A549 (cell line): ENCODE data around the gene EML4. TPM values are rescaled to one million over a fixed set of nuclear protein-coding genes. Genes with fewer than 3 reads are reported as not detected.

ENCODE experiments used
- ATAC-seq, 2 experiments: fragments of 200-7000 bp in 1 of 2; fragments of >200 bp in 1 of 2; cut with Nextera tagmentation in 1 of 2; cut with Tn5 transposase in 1 of 2; 3 replicates each; pipeline versions ENCODE4 v1.8.0 to v1.9.1; 2018 to 2020; ENCODE audit warnings: mild to moderate bottlenecking in 1 of 2, moderate library complexity in 1 of 2
- CTCF ChIA-PET: fragments of 300-600 bp; sonication (Branson Sonifier 250); formaldehyde crosslinking; extraction: SDS; loops from one replicate; lab custom pipeline; 2021; ENCODE audit warnings: antibody characterized with exemption, inconsistent platforms; lab: Yijun Ruan, JAX
- POLR2A ChIA-PET: fragments of 350-600 bp; formaldehyde crosslinking; extraction: SDS; loops from one replicate; lab custom pipeline; 2021; ENCODE audit warnings: antibody characterized with exemption, inconsistent platforms; lab: Yijun Ruan, JAX
- DNase-seq, 2 experiments: peaks; one replicate each; pipeline versions ENCODE4 v3.0.0 to v3.0.0-alpha.2; 2011 to 2016; ENCODE audit warnings: low read depth in 1 of 2, low spot score in 1 of 2
- FAIRE-seq: peaks from 2 replicates; lab custom pipeline; 2011; peaks lifted over from hg19 to GRCh38; lab: Jason Lieb, UNC
- H3K27ac ChIP-seq, 2 experiments: fragments of >200 bp; sonication (Bioruptor Twin); formaldehyde crosslinking; 3 replicates each; pipeline ENCODE4 v1.5.1; 2016 to 2017
- H3K4me1 ChIP-seq: fragments of >200 bp; sonication (Bioruptor Twin); formaldehyde crosslinking; 3 replicates; pipeline ENCODE4 v1.6.1; 2016
- H3K4me2 ChIP-seq: fragments of >200 bp; sonication (Bioruptor Twin); formaldehyde crosslinking; 3 replicates; pipeline ENCODE4 v1.6.1; 2016
- H3K4me3 ChIP-seq: fragments of >200 bp; sonication (Bioruptor Twin); formaldehyde crosslinking; 3 replicates; pipeline ENCODE4 v1.5.1; 2016
- H3K9me3 ChIP-seq: fragments of >200 bp; sonication (Bioruptor Twin); formaldehyde crosslinking; 3 replicates; pipeline ENCODE4 v1.6.1; 2016
- CBX8 ChIP-seq: fragments of 200-600 bp; sonication (generic); IDR thresholded peaks from 2 replicates; pipeline ENCODE4 v1.6.1; 2016
- CEBPB ChIP-seq, 2 experiments: fragments of >200 bp in 1 of 2; sonication (Bioruptor Twin) in 1 of 2; formaldehyde crosslinking in 1 of 2; IDR thresholded peaks; 2 replicates each; pipeline ENCODE4 v1.6.1; 2012 to 2016
- EP300 ChIP-seq, 2 experiments: fragments of >200 bp; sonication (Bioruptor Twin); formaldehyde crosslinking; IDR thresholded peaks; 2 replicates in 1 of 2; 3 replicates in 1 of 2; pipeline ENCODE4 v1.6.1; 2016 to 2017
- FOXS1 ChIP-seq: fragments of 250-450 bp; sonication (Bioruptor Pico); IDR thresholded peaks from 2 replicates; pipeline ENCODE4 v1.5.0; 2020; ENCODE audit warnings: mild to moderate bottlenecking, moderate library complexity
- GATA3 ChIP-seq: IDR thresholded peaks from 2 replicates; pipeline ENCODE4 v1.6.1; 2012; ENCODE audit warnings: borderline replicate concordance
- HMGXB4 ChIP-seq: fragments of 250-450 bp; sonication (Bioruptor Pico); IDR thresholded peaks from 2 replicates; pipeline ENCODE4 v1.5.0; 2021; ENCODE audit warnings: mild to moderate bottlenecking, moderate library complexity, borderline replicate concordance
- HOXB13 ChIP-seq: fragments of 250-450 bp; sonication (Bioruptor Pico); IDR thresholded peaks from 2 replicates; pipeline ENCODE4 v1.5.0; 2020; ENCODE audit warnings: low read depth, mild to moderate bottlenecking, moderate library complexity
- MAX ChIP-seq: IDR thresholded peaks from 2 replicates; pipeline ENCODE4 v1.6.1; 2012
- NFE2L2 ChIP-seq: fragments of 150-350 bp; conservative IDR thresholded peaks from 2 replicates; pipeline ENCODE4 v1.6.1; 2014; ENCODE audit warnings: low read length
- POLR2AphosphoS2 ChIP-seq: conservative IDR thresholded peaks from 2 replicates; pipeline ENCODE4 v1.6.1; 2012; ENCODE audit warnings: low read length, improper control_type of control experiment, inconsistent platforms
- RNF2 ChIP-seq: fragments of 200-600 bp; sonication (generic); IDR thresholded peaks from 2 replicates; pipeline ENCODE4 v1.6.1; 2016; ENCODE audit warnings: low read depth, mild to moderate bottlenecking, antibody characterized with exemption, moderate library complexity, borderline replicate concordance
- ZFP36 ChIP-seq: fragments of 450-650 bp; IDR thresholded peaks from 2 replicates; pipeline ENCODE4 v1.6.1; 2014; ENCODE audit warnings: borderline replicate concordance; ENCODE audit not compliant: partially characterized antibody
- WGBS: methylation state at CpG from one replicate; pipeline ENCODE4 v1.1.6; 2017; ENCODE audit errors: missing lambda C conversion rate; 5-methylcytosine and 5-hydroxymethylcytosine counted together
- polyA plus RNA-seq, 4 experiments: library from polyadenylated mRNA; depleted of rRNA in 3 of 4; stranded (reverse); fragments of >200 nt; fragmentation: RNase III in 1 of 4; extraction: RNeasy Plus Mini Kit Qiagen cat#74134 plus additional on column Dnase treatment in 1 of 4; gene quantifications; 2 replicates in 3 of 4; 3 replicates in 1 of 4; pipeline ENCODE4 v1.2.3, GENCODE V29; 2011 to 2017
- TF ChIP-seq, protein P1 (sequence below): IDR thresholded peaks from 2 replicates; pipeline ENCODE4 v1.6.1; 2012; ENCODE audit warnings: low read depth, borderline replicate concordance

Gene EML4
- polyA plus RNA-seq, 2 of the 4 experiments (the other 2 are of a cell fraction): 34.6 to 130 TPM

DNA sequence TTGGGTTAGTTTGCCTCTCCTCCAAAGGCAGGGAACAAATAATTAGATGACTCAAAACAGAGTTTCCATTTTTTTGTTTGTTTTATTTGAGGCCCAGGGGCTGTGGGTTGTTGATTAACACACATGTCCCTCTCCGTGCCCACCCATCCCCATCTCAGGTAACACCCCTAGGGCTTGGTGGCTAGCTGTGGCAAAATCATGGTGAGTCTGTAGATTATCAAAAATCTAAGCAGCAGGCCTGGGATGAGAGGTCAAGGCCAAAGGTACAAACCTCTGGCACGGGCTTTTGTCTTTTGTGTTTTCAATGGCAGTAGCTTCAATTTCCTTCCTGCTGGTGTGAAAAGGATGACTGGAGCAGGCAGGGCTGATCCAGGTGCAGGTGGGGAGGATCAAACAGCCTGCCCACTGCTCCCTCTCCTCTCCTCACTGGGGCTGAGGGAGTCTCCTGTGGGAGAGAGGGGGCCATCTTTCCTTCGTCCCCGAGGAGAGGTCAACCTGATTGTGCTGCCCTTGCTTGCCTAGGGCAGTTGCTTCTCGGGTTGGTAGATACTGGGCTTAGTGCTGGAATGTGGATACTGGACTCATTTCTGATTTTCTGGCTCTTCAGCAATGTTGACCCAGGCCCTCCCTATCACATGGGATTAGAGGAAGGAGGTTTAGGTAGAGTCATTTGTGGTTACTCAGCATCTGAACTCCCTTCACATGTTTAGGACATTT lies 31.9 kb upstream of the EML4 start:
- no peaks in the 10 kb centered on the region for H3K9me3 ChIP-seq
- peak overlapping the region; percentile 62 to 87 for H3K27ac ChIP-seq
- H3K4me2 ChIP-seq: peak overlapping the region; percentile 51
- FAIRE-seq: no peak
- no peak for ATAC-seq
- ChIA-PET CTCF (interaction anchor here (0.5 to 5.3 kb wide), 7 partner anchors 42 to 283 kb away, joined by 3 to 25 read pairs (median 4); no protein-coding TSS in a partner anchor), POLR2A (no interaction called here)
- H3K4me3 ChIP-seq: no peak overlapping the region
- TF ChIP-seq EP300 (IDR thresholded peaks at IDR 0.05): peak in 1 of 2 experiments; percentile 26; a peak in 1 of 5 replicates
- TF ChIP-seq ZFP36: no peak
- TF ChIP-seq, protein P1, sequence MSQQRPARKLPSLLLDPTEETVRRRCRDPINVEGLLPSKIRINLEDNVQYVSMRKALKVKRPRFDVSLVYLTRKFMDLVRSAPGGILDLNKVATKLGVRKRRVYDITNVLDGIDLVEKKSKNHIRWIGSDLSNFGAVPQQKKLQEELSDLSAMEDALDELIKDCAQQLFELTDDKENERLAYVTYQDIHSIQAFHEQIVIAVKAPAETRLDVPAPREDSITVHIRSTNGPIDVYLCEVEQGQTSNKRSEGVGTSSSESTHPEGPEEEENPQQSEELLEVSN: 0 out of 2 replicates have a peak, but pooled peaks have one; percentile 25
- TF ChIP-seq CBX8: no peak
- TF ChIP-seq MAX: peak; percentile 42
- TF ChIP-seq HMGXB4 (CRISPR knock-in tag): no peak
- TF ChIP-seq GATA3: peak; percentile 52; the same call in 1 of the 2 replicates
- no peak for TF ChIP-seq CEBPB (IDR thresholded peaks at IDR 0.05)
- TF ChIP-seq FOXS1 (CRISPR knock-in tag): no peak
- peaks cover 90% of the 10 kb centered on the region for H3K4me1 ChIP-seq
- DNase-seq: peak; percentile 9 to 63
- 42% methylated on average over 5 of the region's 5 CpGs for WGBS

DNA sequence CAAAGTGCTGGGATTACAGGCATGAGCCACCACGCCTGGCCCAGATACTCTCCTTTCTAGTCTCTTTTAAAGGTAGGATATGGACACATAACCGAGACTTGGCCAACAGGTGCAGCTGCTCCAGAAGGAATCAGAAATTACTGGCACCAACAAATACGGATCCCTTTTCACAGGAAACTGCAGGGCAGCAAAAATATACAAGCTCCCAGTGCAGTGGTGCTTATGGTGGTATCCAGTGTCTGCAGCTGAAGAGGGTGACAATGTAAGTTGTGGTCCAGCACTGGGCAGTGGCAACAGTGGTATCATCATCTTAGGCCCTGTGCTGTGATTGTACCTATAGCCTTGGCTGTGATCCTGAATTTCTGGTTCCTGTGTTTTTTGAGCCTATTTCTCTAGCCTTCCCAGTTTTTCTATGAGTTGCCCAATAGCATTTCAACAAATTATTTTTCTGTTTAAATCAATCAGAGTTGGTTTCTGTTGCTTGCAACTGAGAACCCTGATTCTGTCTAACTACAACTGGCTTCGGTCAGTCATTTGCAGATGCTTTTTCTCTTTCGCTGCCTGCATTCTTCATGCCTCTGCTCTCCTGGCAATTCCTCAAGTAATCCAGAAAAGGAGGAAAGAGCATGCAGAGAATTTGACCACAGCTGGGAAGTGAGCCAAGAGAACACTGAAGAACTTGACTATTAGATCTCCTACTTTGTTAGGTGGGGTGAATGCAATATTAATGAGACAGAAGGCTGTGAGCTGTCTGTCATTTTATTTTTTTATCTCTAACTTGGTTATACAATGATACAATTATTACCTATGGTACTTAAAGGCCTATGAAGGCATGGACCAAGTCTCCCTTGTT lies 30.8 kb upstream of the EML4 start:
- Histone ChIP-seq H3K27ac (peak overlapping the region; percentile 62 to 87), H3K4me1 (peaks cover 92% of the 10 kb centered on the region)
- CTCF ChIA-PET: interaction anchor here (0.7 to 5.3 kb wide), 10 partner anchors 10 to 284 kb away, joined by 3 to 25 read pairs (median 5); no protein-coding TSS in a partner anchor

DNA sequence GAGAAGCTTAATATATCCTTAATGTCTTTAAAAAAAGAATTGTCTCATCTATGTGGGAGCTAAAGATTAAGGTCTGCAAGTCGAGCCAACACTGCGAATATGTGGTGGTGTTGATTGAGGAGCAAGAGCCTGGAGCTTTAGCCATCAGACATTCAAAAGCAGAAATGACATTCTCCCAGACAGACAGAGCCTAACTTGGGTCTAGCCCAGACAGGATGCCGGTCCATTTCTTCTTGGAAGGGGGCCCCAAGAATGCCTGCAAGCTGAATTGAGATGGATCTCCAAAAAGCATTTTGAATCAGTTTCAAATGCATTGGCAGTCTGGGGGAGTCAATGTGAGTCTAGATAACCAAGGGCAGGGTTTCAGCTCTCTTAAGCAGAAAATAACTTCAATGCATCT lies 30.1 kb upstream of the EML4 start:
- H3K27ac ChIP-seq: peak overlapping the region; percentile 62 to 87
- WGBS: 74% methylated on average over 3 of the region's 3 CpGs

More for the DNA sequence above, 30.8 kb upstream of the EML4 start:
- ATAC-seq: peak in 1 of 2 experiments; percentile 4; a peak in 1 of 6 replicates
- no peak overlapping the region for H3K4me3 ChIP-seq
- peak in 1 of 2 experiments; percentile 71 for DNase-seq
- H3K4me2 ChIP-seq: peak overlapping the region; percentile 51
- POLR2A ChIA-PET: no interaction called here
- no peak for TF ChIP-seq POLR2AphosphoS2
- TF ChIP-seq, protein P1: peak; percentile 75; the same call in 1 of the 2 replicates
- TF ChIP-seq CEBPB (IDR thresholded peaks at IDR 0.05): 0 out of 4 replicates have a peak, but pooled peaks of 1 of the 2 experiments have one; percentile 30
- TF ChIP-seq GATA3: peak; percentile 43; the same call in 1 of the 2 replicates
- no peak for TF ChIP-seq HOXB13 (CRISPR knock-in tag)
- TF ChIP-seq MAX: peak; percentile 67
- no peak for FAIRE-seq
- WGBS: 64% methylated on average over 5 of the region's 5 CpGs
- no peaks in the 10 kb centered on the region for H3K9me3 ChIP-seq

More for the DNA sequence above, 30.1 kb upstream of the EML4 start:
- ATAC-seq: no peak
- Histone ChIP-seq H3K9me3 (no peaks in the 10 kb centered on the region), H3K4me3 (no peak overlapping the region), H3K4me1 (peaks cover 86% of the 10 kb centered on the region), H3K4me2 (peak overlapping the region; percentile 51)
- FAIRE-seq: no peak
- TF ChIP-seq MAX (no peak), RNF2 (no peak), NFE2L2 (no peak)
- ChIA-PET POLR2A (no interaction called here), CTCF (interaction anchor here (0.6 to 5.3 kb wide), 7 partner anchors 11 to 189 kb away, joined by 3 to 25 read pairs (median 5); no protein-coding TSS in a partner anchor)
- no peak for DNase-seq
